Stimulated activated naive CD4-positive, alpha-beta T cell (primary cell): ENCODE measurements around the gene DCLK2.

ENCODE experiments used
- DNase-seq, 6 experiments: peaks; one replicate each; lab custom pipeline; 2025; lab: John Stamatoyannopoulos, UW

Gene DCLK2

GRCh38 chr4:150070464-150071170, 7.6 kb upstream of the DCLK2 start:
- no peak for DNase-seq

DNA sequence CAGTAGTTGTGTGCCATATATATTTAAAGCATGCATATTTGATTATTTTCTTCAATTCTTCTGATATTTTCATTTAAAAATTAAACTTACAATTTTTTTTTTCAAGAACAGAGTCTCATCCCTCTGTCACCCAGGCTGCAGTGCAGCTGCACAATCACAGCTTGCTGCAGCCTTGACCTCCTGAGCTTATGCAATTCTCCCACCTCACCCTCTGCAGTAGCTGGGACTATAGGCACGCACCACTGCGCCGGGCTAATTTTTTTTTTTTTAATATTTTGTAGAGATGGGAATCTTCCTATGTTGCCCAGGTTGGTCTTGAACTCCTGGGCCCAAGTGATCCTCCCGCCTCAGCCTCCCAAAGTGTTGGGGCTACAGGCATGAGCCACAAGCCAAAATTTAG, 5.8 kb upstream of the DCLK2 start:
- no peak for DNase-seq

DNA sequence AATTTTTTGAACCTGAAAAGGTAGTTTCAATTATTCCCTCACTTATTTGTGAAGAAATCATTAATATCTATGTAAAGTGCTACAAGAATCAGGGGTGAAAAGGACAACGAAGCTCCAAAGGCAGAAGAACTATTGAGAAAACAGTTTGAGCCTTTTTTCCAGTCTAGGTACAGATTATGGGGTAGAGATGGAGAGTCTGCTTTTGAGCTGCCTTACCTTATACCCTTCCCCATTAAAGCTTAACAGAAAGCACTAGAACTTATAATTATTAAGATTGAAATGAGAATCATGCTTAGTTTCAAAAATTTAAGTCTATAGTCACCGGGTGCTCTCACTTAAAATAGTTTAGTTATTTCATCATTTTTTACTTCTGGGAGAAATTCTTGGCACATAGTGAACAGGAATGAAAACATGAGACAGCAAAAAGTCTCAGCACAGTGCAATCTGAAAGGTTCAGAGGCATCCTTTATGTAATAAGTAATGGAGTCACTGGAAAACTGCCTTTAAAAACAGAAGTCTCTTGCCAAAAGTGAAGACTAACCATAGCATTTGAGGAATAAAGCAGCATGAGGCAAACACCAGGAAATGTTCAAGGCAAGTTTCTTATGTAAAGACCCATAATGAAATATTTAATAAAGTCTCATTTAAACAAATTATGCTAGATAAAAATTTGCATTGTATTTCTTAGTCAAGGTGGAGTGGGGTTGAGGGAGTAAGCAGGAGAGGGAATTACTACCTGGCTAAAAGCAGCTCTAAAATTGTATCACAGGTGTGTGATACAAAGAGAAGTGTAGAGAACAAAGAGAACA, 5.1 kb upstream of the DCLK2 start:
- no peak for DNase-seq

DNA sequence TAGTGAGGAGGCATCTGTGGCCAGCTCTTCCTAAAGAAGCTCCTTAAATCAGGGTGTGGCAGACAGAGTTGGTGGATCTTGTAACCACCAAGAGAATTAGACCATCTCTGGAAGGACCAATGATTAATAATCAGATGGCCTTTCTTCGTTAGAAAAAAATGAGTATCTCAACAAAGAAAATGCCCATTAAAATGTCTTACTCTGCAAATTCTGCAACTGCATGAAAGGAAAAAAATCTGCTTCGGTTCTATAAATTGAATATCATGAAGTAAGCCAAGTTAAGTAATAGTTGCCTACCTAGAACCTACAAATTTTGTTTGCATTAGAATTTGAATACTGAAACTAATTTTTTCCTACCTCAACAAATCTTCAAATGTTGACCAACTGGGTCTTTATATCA, 4.2 kb upstream of the DCLK2 start:
- no peak for DNase-seq

DNA sequence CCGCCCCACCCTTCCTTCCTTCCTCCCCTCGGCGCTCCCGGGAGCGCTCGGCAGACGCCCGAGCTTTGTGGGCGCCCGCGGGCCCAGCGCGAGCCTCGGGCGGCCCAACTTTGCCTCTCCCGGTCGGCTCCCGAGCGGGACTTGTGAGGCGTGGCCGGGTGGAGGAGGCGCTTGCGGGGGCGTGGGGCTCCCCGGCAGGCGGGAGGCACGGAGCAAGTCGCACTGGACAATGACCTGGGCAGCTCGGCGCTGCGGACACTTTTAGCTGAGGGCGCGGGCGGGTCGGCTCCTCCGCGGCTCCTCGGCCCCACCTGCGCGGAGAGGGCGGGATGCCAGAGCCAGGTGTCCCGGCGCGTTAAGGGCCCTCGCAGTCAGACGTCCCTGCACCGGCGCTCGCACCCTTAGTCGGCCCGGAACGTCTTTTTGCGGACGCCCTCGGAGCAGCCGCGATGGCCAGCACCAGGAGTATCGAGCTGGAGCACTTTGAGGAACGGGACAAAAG, 385 bp downstream of the DCLK2 start:
- no peak for DNase-seq

- peak in 2 of 6 experiments; percentile 0 to 3 for DNase-seq
Measured at GRCh38 chr4:150079081-150079581, 886 bp downstream of the DCLK2 start.

DNA sequence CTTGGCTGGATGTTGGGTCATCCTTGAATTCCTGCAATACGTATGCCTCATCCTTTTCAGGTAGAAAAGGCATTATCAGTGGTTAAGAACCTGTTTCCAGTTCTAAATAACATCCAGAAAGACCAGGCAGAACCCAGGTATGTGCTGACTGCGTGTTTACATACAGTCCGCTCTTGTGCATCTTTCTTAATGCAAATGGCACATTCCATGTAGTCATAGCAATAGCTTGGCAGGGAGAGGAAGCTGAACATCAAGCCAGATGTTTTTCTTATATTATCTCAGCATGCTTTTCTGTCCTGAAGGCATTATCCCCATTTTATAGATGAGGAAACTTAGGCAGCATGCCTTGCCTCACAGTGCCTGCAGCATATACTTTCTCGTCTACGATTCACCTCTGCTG, 2.1 kb downstream of the DCLK2 start:
- DNase-seq = no peak

GRCh38 chr4:150080875-150081274, 2.6 kb downstream of the DCLK2 start:
- DNase-seq = no peak

DNA sequence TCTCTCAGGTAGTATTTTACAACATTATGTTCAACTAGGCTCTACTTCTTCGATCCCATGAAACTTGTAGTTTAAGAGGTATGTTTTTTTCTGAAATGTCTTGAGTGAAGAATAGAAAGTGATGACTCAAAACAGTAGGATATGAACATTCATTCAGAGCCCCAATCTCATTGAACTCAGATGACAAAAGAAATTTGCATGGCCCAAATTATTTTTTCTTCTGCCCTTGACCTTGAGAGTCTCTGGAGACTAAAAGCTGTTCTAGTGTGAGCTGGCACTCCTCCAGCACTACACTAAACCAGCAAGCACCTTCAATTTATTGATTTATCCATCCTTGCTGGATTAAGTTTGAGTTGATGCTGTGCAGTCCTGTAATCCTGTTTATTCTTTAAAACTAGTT, 4.0 kb downstream of the DCLK2 start:
- DNase-seq = no peak

DNA sequence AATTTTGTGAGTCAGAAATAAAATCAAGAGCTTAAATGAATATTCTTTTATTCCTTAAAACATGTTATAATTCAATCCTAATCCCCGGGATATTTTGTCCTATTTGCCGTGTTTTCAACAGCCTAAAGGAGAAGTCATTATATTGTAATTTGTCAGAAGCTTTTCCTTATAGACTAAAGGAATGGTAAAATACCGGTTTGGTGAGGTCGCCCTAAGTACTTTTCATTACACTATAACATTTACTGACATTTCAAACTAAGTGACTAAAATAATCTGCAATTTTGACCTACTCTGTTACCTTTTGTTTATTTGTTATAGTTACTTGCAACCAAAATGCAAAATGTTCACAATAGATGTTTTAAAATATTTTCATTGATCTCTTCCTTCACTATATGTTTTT, 8.8 kb downstream of the DCLK2 start:
- no peak for DNase-seq

DNA sequence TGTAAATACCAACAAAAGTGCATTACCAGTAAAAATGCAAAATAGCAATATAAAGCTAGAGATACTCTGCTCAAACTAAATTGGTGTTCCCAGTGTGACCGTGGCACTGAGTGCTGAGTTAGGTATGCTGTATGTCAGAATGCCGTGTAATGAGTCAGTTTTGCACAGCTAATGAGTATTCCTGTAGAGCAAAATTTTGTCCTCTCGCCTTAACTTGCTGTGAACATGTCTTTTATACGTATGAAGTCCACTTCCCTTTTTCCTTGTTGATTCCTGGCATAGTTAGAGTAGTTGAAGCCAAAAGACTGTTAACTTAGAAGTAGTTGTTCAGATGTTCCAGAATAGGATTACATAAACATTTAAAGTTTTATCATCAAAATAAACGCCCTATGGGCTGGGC, 11.5 kb downstream of the DCLK2 start:
- DNase-seq = no peak

GRCh38 chr4:150090836-150091235, 12.6 kb downstream of the DCLK2 start:
- DNase-seq = no peak

DNA sequence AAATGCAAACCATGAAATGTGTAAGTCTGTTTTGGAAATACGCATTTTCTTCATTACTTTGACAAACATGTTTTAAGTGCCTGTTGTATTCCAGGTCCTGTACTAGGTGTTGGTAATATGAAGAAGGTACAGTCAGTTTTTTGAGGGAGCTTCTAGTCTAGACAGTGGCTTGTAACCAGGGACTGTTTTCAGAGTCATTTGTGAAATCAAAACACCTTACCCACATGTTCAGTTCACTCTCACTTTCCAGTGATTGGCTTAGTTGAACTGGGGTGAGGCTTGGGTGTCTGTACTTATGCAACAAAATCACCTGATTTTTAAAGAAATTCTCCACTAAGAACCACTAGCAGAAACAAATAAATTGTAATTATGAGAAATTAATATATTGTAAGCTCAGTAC, 16.4 kb downstream of the DCLK2 start:
- DNase-seq = no peak

- DNase-seq = no peak
Measured at GRCh38 chr4:150096625-150097024, 18.4 kb downstream of the DCLK2 start.

DNA sequence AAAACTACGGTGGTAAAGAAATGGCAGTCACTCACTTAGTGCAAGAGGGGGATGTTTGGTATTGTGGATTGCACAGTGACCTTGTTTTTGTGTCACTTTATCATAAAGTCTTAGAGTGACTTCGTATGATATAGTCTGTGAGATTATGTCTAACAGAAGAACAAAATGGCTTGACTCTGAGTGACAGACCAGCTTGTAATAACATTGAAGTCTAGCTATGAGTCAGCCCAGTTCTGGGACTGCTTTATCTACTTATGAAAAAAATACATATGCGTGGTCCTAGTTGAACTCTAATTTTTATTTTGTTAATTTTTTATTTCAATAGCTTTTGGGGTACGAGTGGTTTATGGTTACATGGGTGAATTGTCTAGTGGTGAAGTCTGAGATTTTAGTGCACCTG, 20.0 kb downstream of the DCLK2 start:
- no peak for DNase-seq

GRCh38 chr4:150104404-150105027, 26.3 kb downstream of the DCLK2 start:
- DNase-seq = no peak

DNA sequence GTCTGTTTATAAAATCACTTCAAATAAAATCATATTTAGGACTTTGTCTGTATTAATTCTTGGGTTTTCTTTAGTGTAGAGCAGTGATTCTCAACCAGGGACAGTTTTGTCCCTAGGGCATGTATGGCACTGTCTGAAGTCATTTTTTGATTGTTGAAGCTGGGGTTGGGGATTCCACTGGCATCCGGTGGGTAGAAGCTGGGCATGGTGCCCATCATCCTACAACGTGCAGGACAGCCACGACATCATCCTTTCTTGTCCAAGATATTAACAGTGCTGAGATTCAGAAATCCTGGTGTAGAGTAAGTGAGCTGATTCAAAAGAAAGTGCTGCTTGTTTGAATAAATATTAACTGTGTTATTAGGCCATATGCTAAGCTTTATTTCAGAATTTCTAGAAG, 28.6 kb downstream of the DCLK2 start:
- no peak for DNase-seq

GRCh38 chr4:150108691-150109090, 30.4 kb downstream of the DCLK2 start:
- no peak for DNase-seq

DNA sequence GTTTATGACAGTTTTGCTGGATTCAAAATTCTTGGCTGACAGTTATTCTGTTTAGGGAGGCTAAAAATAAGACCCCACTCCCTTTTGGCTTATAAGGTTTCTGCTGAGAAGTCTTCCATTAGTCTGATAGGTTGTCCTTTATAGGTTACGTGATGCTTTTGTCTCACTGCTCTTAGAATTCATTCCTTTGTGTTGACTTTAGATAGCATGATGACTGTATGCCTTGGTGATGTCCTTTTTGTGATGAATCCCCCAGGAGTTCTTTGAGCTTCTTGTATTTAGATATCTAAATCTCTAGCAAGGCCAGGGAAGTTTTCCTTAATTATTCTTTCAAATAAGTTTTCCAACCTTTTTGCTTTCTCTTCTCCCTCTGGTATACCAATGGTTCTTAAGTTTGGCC, 36.4 kb downstream of the DCLK2 start:
- no peak for DNase-seq

DNA sequence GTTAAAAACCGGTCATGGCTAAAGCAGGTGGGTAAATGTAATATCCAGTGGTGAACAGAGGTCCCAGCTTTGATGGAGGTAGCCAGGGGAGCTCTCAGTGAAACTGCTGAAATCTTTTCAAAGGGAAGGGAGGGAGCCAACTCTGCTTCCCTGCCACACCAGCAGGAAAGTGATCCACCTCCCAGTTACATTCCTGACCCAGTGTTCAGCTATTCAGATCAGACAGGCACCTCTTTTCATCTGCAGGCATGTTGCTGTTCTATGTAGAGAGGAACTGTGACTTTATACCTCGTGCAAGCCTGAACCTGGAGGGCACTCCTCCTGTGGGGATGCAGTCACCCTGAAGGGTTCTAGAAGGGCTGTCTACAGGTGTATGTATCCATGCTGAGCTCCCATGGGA, 37.6 kb downstream of the DCLK2 start:
- no peak for DNase-seq

GRCh38 chr4:150116506-150116905, 38.3 kb downstream of the DCLK2 start:
- no peak for DNase-seq

GRCh38 chr4:150117094-150117493, 38.8 kb downstream of the DCLK2 start:
- no peak for DNase-seq

DNA sequence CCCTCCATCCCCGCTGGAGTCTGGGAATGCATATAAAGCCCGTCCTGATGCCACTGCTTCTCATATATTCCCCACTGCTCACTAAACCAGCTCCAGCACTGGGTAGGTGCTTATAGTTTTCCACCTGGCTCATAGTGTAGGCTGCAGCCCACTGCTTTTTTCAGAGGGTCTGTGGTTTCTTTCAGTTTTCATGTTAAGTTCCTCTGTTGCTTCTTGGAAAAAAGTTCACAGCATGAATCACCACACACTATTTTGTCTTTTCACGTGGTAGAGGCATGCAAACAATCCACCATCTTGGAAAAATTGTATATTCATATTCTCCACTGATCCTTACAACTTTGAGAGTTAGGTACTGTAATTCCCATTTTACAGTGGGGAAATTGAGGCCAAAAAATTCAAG, 39.4 kb downstream of the DCLK2 start:
- DNase-seq = no peak
